Muscle layer of duodenum (tissue), 2 donors: Measurements from ENCODE around the gene CCP110.

Experiments used
- H3K27ac ChIP-seq: one replicate; pipeline ENCODE4 v1.7.0; 2013; ENCODE audit warnings: mild to moderate bottlenecking, low read length
- H3K27me3 ChIP-seq: one replicate; pipeline ENCODE4 v1.7.0; 2013; ENCODE audit warnings: low read depth, mild to moderate bottlenecking, control low read depth, low read length
- H3K36me3 ChIP-seq, 2 donors: one replicate each; pipeline ENCODE4 v1.7.0; 2013; ENCODE audit warnings: low read length in 2 of 2, control low read depth in 1 of 2, mild to moderate bottlenecking in 1 of 2; ENCODE audit not compliant: insufficient read depth in 2 of 2, control insufficient read depth in 1 of 2
- H3K4me1 ChIP-seq, 2 donors: one replicate each; pipeline ENCODE4 v1.7.0; 2013; ENCODE audit warnings: low read length in 2 of 2, mild to moderate bottlenecking in 2 of 2, control low read depth in 1 of 2, moderate library complexity in 1 of 2; ENCODE audit not compliant: insufficient read depth in 2 of 2, control insufficient read depth in 1 of 2
- H3K4me3 ChIP-seq, 2 donors: one replicate each; pipeline ENCODE4 v1.7.0; 2013; ENCODE audit warnings: low read length in 2 of 2, low read depth in 1 of 2, mild to moderate bottlenecking in 1 of 2
- H3K9me3 ChIP-seq, 2 donors: one replicate each; pipeline ENCODE4 v1.7.0; 2013; ENCODE audit warnings: low read length in 2 of 2, control low read depth in 1 of 2, mild to moderate bottlenecking in 1 of 2; ENCODE audit not compliant: control insufficient read depth in 1 of 2
- donor health status: healthy.

CCP110 gene

GRCh38 chr16:19488213-19488640 is 35.5 kb upstream of the CCP110 start:
- no peaks in the 10 kb centered on the region for H3K4me1 ChIP-seq
- H3K36me3 ChIP-seq: no peaks in the 10 kb centered on the region
- no peaks in the 10 kb centered on the region for H3K9me3 ChIP-seq
- peak overlapping the region; percentile 67 for H3K27ac ChIP-seq
- no peak overlapping the region for H3K4me3 ChIP-seq
- no peaks in the 10 kb centered on the region for H3K27me3 ChIP-seq

GRCh38 chr16:19490619-19491018 is 33.1 kb upstream of the CCP110 start:
- no peaks in the 10 kb centered on the region for H3K9me3 ChIP-seq
- no peak overlapping the region for H3K27ac ChIP-seq
- H3K4me1 ChIP-seq: no peaks in the 10 kb centered on the region
- no peak overlapping the region for H3K4me3 ChIP-seq
- H3K27me3 ChIP-seq: no peaks in the 10 kb centered on the region
- no peaks in the 10 kb centered on the region for H3K36me3 ChIP-seq

GRCh38 chr16:19497176-19497575 is 26.6 kb upstream of the CCP110 start:
- Histone ChIP-seq H3K27ac (no peak overlapping the region), H3K4me1 (no peaks in the 10 kb centered on the region), H3K4me3 (no peak overlapping the region), H3K9me3 (no peaks in the 10 kb centered on the region), H3K27me3 (no peaks in the 10 kb centered on the region), H3K36me3 (peaks cover 10 to 24% of the 10 kb centered on the region in 2 donors)

GRCh38 chr16:19499006-19499405 is 24.7 kb upstream of the CCP110 start:
- Histone ChIP-seq H3K9me3 (no peaks in the 10 kb centered on the region), H3K4me1 (no peaks in the 10 kb centered on the region), H3K27me3 (no peaks in the 10 kb centered on the region), H3K36me3 (peaks cover 22 to 41% of the 10 kb centered on the region in 2 donors), H3K27ac (no peak overlapping the region), H3K4me3 (no peak overlapping the region)

GRCh38 chr16:19499481-19499880 is 24.3 kb upstream of the CCP110 start:
- Histone ChIP-seq H3K4me3 (no peak overlapping the region), H3K36me3 (peaks cover 27 to 46% of the 10 kb centered on the region in 2 donors), H3K27ac (no peak overlapping the region), H3K9me3 (no peaks in the 10 kb centered on the region), H3K4me1 (no peaks in the 10 kb centered on the region), H3K27me3 (no peaks in the 10 kb centered on the region)

GRCh38 chr16:19502395-19503131 is 21.2 kb upstream of the CCP110 start:
- Histone ChIP-seq H3K4me3 (no peak overlapping the region), H3K4me1 (no peaks in the 10 kb centered on the region), H3K36me3 (peaks cover 32 to 50% of the 10 kb centered on the region in 2 donors), H3K27me3 (no peaks in the 10 kb centered on the region), H3K27ac (no peak overlapping the region), H3K9me3 (no peaks in the 10 kb centered on the region)

- H3K27me3 ChIP-seq: no peaks in the 10 kb centered on the region
Measured at GRCh38 chr16:19503461-19504075, 20.2 kb upstream of the CCP110 start.

GRCh38 chr16:19505600-19506303 is 18.0 kb upstream of the CCP110 start:
- peaks cover 42 to 56% of the 10 kb centered on the region in 2 donors for H3K36me3 ChIP-seq
- no peak overlapping the region for H3K27ac ChIP-seq
- no peak overlapping the region for H3K4me3 ChIP-seq
- H3K9me3 ChIP-seq: no peaks in the 10 kb centered on the region
- no peaks in the 10 kb centered on the region for H3K27me3 ChIP-seq
- H3K4me1 ChIP-seq: no peaks in the 10 kb centered on the region

More at GRCh38 chr16:19503461-19504075, 20.2 kb upstream of the CCP110 start:
- H3K27ac ChIP-seq: no peak overlapping the region
- no peaks in the 10 kb centered on the region for H3K4me1 ChIP-seq
- H3K4me3 ChIP-seq: no peak overlapping the region
- peaks cover 32 to 56% of the 10 kb centered on the region in 2 donors for H3K36me3 ChIP-seq
- H3K9me3 ChIP-seq: no peaks in the 10 kb centered on the region

- Histone ChIP-seq H3K27ac (no peak overlapping the region), H3K36me3 (peaks cover 39 to 47% of the 10 kb centered on the region in 2 donors), H3K9me3 (no peaks in the 10 kb centered on the region), H3K4me1 (no peaks in the 10 kb centered on the region), H3K27me3 (no peaks in the 10 kb centered on the region), H3K4me3 (no peak overlapping the region)
Measured at GRCh38 chr16:19506965-19507364, 16.8 kb upstream of the CCP110 start.

GRCh38 chr16:19507867-19508266 is 15.9 kb upstream of the CCP110 start:
- Histone ChIP-seq H3K27ac (no peak overlapping the region), H3K4me3 (no peak overlapping the region), H3K27me3 (no peaks in the 10 kb centered on the region), H3K4me1 (no peaks in the 10 kb centered on the region), H3K36me3 (peaks cover 33 to 41% of the 10 kb centered on the region in 2 donors), H3K9me3 (no peaks in the 10 kb centered on the region)

GRCh38 chr16:19512297-19512696 is 11.4 kb upstream of the CCP110 start:
- peaks cover 33 to 37% of the 10 kb centered on the region in 2 donors for H3K36me3 ChIP-seq

More at GRCh38 chr16:19512297-19512696, 11.4 kb upstream of the CCP110 start:
- Histone ChIP-seq H3K4me1 (peaks cover 5 to 6% of the 10 kb centered on the region in 2 donors), H3K27ac (no peak overlapping the region), H3K27me3 (no peaks in the 10 kb centered on the region), H3K4me3 (no peak overlapping the region), H3K9me3 (no peaks in the 10 kb centered on the region)
